Stimulated activated CD4-positive, alpha-beta T cell treated with anti-CD3 and anti-CD28 coated beads, Interleukin-12 subunit alpha, Interleukin-12 subunit beta, amount 100 ng/mL, for 24 hours (primary cell): ENCODE measurements around the gene KIF22.
"Not testable (repeated sequence)": the region's sequence is repeated elsewhere in the genome, so short reads cannot be mapped to it uniquely, and the experiment has no call there.

ENCODE experiments used
- DNase-seq, 2 experiments: peaks; one replicate each; pipeline ENCODE4 v3.0.0-alpha.2; 2020; ENCODE audit warnings: low read depth in 2 of 2

Gene KIF22

DNA sequence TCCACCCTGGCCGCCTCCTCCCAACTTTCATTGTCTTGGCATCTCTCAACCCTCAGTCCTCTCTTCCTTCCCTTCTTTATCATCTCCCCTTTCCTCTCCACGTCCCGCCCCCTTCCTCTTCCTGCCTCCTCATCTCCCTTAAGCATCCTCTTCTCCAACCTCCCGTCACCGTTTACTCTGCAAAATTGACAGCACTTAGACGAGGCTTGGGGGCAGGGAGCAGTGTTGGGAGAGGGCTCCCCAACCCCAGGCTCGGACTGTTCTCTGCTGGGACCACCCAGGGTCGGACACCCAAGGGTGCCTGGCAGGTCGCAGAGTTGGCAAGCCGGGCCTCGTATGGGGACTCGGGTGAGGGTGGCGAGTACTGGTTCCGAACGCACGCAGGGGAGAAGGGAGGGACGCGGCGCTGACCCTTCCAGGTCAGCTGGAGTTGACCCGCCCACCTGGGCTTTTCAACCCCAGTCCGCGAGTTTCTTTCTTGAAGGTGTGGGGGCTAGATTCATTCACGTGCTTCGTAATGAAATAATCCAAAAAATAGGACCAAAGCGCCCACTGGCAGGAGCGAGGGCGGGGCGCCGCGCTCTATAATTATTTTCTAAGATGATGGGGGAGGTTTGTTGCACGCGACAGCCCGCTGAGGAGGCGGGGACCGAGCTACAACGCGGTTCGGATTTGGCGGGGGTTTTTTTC, 24.6 kb downstream of the KIF22 start:
- no peak for DNase-seq

DNA sequence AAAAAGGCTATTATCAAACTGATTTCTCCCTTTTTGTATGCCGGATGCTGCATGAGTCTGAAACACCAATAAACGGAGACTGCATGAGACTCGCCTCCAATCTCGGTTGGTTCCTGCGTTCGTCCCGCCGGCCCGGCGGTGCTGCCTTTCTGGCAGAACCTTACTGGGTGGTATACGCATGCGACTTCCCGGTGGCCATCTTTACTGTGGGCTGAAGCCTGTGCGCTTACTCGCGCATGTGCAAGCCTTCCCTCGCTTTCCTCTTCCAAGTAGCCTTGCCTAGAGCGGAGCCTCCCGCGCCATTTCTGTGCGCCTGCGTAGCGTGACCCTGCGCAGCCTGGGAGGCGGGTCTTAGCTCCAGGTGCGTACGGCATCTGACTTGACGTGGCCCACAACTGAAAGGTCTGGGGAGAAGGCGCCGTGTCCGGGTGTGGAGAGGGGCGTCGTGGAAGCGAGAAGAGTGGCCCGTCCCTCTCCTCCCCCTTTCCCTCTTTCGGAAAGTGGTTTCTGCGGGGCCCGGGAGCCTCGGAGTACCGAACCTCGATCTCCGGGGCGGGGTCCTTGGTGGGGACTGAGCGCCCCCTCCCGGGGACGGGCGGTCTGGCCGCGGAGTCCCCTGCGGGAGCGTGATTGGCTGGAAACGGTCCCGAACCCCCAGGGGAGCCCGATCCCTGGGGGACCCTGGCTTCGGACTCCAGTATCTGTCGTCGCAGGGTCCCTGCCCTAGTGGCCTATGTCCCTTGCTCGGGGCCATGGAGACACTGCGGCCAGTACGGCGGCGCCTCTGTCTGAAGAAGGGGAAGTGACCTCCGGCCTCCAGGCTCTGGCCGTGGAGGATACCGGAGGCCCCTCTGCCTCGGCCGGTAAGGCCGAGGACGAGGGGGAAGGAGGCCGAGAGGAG, 25.5 kb downstream of the KIF22 start, which contains the start of gene PAGR1:
Gene PAGR1, plus strand, starts transcription at position 360 of the 901 bp plus-strand sequence. Its CDS starts 374 bp downstream, at position 734.
- DNase-seq, result peak; percentile 97 to 98

- peak in 1 of 2 experiments; percentile 40 for DNase-seq
Measured at GRCh38 chr16:29816694-29817441, 26.3 kb downstream of the KIF22 start.

- DNase-seq, result no peak
Measured at GRCh38 chr16:29818082-29818481, 27.5 kb downstream of the KIF22 start.

GRCh38 chr16:29819506-29819905, 29.0 kb downstream of the KIF22 start:
- no peak for DNase-seq

DNA sequence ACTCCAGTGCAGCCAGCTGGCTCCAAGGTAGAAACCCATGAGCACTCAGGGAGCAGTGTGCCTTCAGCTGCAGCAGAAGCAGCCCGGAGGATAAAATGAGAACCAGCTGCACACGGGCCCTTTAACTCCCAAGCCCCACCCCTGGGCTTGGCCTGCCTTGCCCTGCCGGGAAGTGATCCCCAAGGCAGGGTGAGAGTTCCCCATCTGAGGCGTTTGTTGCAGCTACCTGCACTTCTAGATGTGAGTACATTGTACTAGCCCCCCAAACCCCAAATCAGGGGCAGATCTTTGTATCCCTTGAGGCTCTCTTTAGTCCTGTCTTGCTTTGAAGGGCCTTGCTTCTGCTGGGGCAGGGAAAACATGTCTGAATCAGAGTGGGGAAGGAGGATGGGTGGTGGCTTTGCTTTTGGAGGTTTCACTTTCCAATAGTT, 29.7 kb downstream of the KIF22 start, which contains the start of gene MVP:
Gene MVP, plus strand, starts transcription at position 192 of the 431 bp plus-strand sequence. CDS start 10,088 bp downstream, outside the sequence.
- no peak for DNase-seq

- DNase-seq, result no peak
Measured at GRCh38 chr16:29820730-29821642, 30.4 kb downstream of the KIF22 start.

DNA sequence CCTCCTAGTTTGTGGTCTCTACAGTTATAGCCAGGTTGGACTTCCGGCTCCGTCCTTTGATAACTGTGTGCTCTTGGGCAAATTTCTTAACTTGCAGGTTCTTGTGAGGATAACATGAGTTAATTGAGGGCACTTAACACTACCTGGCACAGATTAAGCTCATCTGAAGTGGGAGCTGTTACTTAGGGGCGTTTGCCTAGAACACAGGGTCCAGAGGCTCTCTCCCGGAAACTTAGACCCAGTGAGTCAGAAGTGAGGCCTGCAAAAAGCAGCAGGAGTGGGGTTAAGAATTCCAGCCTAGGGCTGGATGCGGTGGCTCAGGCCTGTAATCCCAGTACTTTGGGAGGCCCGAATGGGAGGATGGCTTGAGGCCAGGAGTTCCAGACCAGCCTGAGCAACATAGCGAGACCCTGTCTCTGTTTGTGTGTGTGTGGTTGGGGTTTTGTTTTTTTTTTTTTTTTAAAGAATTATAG, 31.1 kb downstream of the KIF22 start:
- no peak for DNase-seq

GRCh38 chr16:29824589-29825144, 34.1 kb downstream of the KIF22 start:
- no peak for DNase-seq

- DNase-seq, result no peak
Measured at GRCh38 chr16:29825145-29826044, 34.8 kb downstream of the KIF22 start.

DNA sequence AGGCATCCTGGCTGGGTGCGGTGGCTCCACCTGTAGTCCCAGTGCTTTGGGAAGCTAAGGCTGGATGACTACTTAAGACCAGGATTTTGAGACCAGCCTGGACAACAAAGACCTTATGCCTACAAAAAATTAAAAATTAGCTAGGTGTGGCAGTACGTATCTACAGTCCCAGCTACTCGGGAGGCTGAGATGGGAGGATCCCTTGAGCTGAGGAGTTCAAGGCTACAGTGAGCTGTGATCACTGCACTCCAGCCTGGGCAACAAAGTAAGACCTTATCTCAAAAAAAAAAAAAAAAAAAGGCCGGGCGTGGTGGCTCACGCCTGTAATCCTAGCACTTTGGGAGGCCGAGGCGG, 35.8 kb downstream of the KIF22 start:
- DNase-seq, result no peak

GRCh38 chr16:29830774-29831173, 40.2 kb downstream of the KIF22 start:
- no peak for DNase-seq

DNA sequence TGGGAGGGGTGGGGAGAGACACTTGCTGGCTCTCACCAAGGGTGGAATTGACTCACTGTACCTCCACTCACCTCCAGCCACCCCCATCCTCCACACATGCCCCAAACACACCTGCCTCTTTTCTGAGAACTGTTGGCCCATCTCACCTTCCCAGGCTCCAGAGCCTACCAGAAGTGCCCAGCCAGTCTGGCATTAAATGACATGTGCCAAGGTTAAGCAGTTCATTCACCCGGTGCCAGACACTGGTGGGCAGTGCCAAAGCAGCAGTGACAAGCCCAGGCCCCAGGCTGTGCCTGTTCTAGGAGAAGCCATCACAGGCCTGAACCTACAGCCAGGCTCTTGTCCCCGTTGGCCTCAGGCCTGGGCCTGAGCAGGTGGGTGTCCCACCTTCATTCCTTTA, 40.9 kb downstream of the KIF22 start:
- no peak for DNase-seq

GRCh38 chr16:29833219-29833618, 42.7 kb downstream of the KIF22 start:
- not testable (repeated sequence) for DNase-seq

GRCh38 chr16:29834079-29834478, 43.5 kb downstream of the KIF22 start:
- no peak for DNase-seq

- no peak for DNase-seq
Measured at GRCh38 chr16:29835926-29836325, 45.4 kb downstream of the KIF22 start.

GRCh38 chr16:29836623-29837022, 46.1 kb downstream of the KIF22 start:
- no peak for DNase-seq

DNA sequence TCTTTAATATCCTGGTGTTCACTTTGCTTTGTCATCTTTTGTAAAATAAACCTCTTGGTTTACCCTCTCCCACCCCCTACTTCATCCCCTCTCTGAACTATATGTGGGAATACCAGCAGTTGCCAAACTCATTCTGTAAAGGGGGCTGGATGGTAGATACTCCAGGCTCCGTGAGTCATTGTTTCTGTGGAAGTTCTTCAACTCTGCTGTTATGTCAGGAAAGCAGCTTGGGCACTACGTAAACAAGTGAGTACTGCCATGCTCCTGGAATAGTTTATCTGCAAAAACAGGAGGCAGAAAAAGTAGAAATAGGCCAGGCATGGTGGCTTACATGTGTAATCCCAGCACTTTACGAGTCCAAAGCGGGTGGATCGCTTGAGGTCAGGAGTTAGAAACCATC, 47.3 kb downstream of the KIF22 start:
- no peak for DNase-seq

- no peak for DNase-seq
Measured at GRCh38 chr16:29839822-29840221, 49.3 kb downstream of the KIF22 start.
